ENCODE measurements around the gene FAM169A.

Gene FAM169A

GRCh38 chr5:74766849-74767578, 99.2 kb downstream of the FAM169A start, which contains the start of the genes GFM2 and NSA2:
GFM2 (minus strand) TSS chr5:74767117; CDS start chr5:74763742, 3,375 bp downstream.
NSA2 (plus strand) TSS chr5:74767249; CDS start chr5:74767361, 112 bp downstream.
- Histone ChIP-seq H4K20me1 (ENCODE audit: low read depth, low read length) (peaks cover 5% of the 10 kb centered on the region; the same call in 1 of the 2 replicates), H3K9ac (ENCODE audit: low read length) (peak within 1 kb of the TSS; percentile 80), H3F3A (ENCODE audit: insufficient read depth) (no peaks in the 10 kb centered on the region), H3K9me2 (replicated peaks; ENCODE audit: insufficient read depth, low read length) (no peaks in the 10 kb centered on the region), H3K4me3 (ENCODE audit: insufficient read depth, low read length, poor library complexity, severe bottlenecking) (peak within 1 kb of the TSS; percentile 96), H3K79me2 (ENCODE audit: insufficient read depth, low read length) (peaks cover 43% of the 10 kb centered on the region), H3K36me3 (ENCODE audit: low read length) (peaks cover 30% of the 10 kb centered on the region; the same call in 1 of the 2 replicates), H3K27me3 (ENCODE audit: low read length) (no peaks in the 10 kb centered on the region), H3K4me2 (ENCODE audit: low read depth, low read length, poor library complexity, severe bottlenecking) (peak within 1 kb of the TSS; percentile 77), H3K9me3 (ENCODE audit: insufficient read depth, low read length) (no peaks in the 10 kb centered on the region), H2AFZ (ENCODE audit: low read depth, low read length, severe bottlenecking) (peak within 1 kb of the TSS; percentile 95), H3K27ac (ENCODE audit: low read depth, low read length) (peak within 1 kb of the TSS; percentile 69)
- TF ChIP-seq EZH2phosphoT487 (conservative IDR thresholded peaks at IDR 0.05; ENCODE audit: low read length): no peak
- no peak for TF ChIP-seq CTCF (IDR thresholded peaks at IDR 0.05; ENCODE audit: insufficient read depth, low read length, poor library complexity, severe bottlenecking)

- Histone ChIP-seq H4K20me1 (ENCODE audit: low read depth, low read length) (peaks cover 5% of the 10 kb centered on the region; the same call in 1 of the 2 replicates), H3K9me3 (ENCODE audit: insufficient read depth, low read length) (no peaks in the 10 kb centered on the region), H3K4me2 (ENCODE audit: low read depth, low read length, poor library complexity, severe bottlenecking) (peak overlapping the region; percentile 42), H2AFZ (ENCODE audit: low read depth, low read length, severe bottlenecking) (peak overlapping the region; percentile 95), H3K36me3 (ENCODE audit: low read length) (peaks cover 30% of the 10 kb centered on the region; the same call in 1 of the 2 replicates), H3K4me3 (ENCODE audit: insufficient read depth, low read length, poor library complexity, severe bottlenecking) (peak overlapping the region; percentile 96), H3K9me2 (replicated peaks; ENCODE audit: insufficient read depth, low read length) (no peaks in the 10 kb centered on the region), H3K9ac (ENCODE audit: low read length) (peak overlapping the region; percentile 80), H3K27me3 (ENCODE audit: low read length) (no peaks in the 10 kb centered on the region), H3F3A (ENCODE audit: insufficient read depth) (no peaks in the 10 kb centered on the region), H3K79me2 (ENCODE audit: insufficient read depth, low read length) (peaks cover 43% of the 10 kb centered on the region), H3K27ac (ENCODE audit: low read depth, low read length) (peak overlapping the region; percentile 69)
- TF ChIP-seq EZH2phosphoT487 (conservative IDR thresholded peaks at IDR 0.05; ENCODE audit: low read length): no peak
- TF ChIP-seq CTCF (IDR thresholded peaks at IDR 0.05; ENCODE audit: insufficient read depth, low read length, poor library complexity, severe bottlenecking): peak; percentile 50
These were observed 99.8 kb downstream of the FAM169A start for GRCh38 chr5:74766418-74766848.

- Histone ChIP-seq H4K20me1 (ENCODE audit: low read depth, low read length) (peaks cover 5% of the 10 kb centered on the region; the same call in 1 of the 2 replicates), H3K27me3 (ENCODE audit: low read length) (no peaks in the 10 kb centered on the region), H3K79me2 (ENCODE audit: insufficient read depth, low read length) (peaks cover 44% of the 10 kb centered on the region), H3K27ac (ENCODE audit: low read depth, low read length) (no peak overlapping the region), H3K36me3 (ENCODE audit: low read length) (peaks cover 30% of the 10 kb centered on the region; the same call in 1 of the 2 replicates), H3K4me3 (ENCODE audit: insufficient read depth, low read length, poor library complexity, severe bottlenecking) (peak overlapping the region; percentile 96), H2AFZ (ENCODE audit: low read depth, low read length, severe bottlenecking) (no peak overlapping the region), H3K9me2 (replicated peaks; ENCODE audit: insufficient read depth, low read length) (no peaks in the 10 kb centered on the region), H3F3A (ENCODE audit: insufficient read depth) (no peaks in the 10 kb centered on the region), H3K4me2 (ENCODE audit: low read depth, low read length, poor library complexity, severe bottlenecking) (peak overlapping the region; percentile 42), H3K9me3 (ENCODE audit: insufficient read depth, low read length) (no peaks in the 10 kb centered on the region), H3K9ac (ENCODE audit: low read length) (peak overlapping the region; percentile 80)
- TF ChIP-seq CTCF (IDR thresholded peaks at IDR 0.05; ENCODE audit: insufficient read depth, low read length, poor library complexity, severe bottlenecking): no peak
- no peak for TF ChIP-seq EZH2phosphoT487 (conservative IDR thresholded peaks at IDR 0.05; ENCODE audit: low read length)
These were observed 100.3 kb downstream of the FAM169A start for GRCh38 chr5:74765929-74766328.
